ENCODE results near the gene RAD51B.

Gene RAD51B

GRCh38 chr14:68124979-68125731 is 305.6 kb downstream of the RAD51B start:
- DNase-seq: no peak

DNA sequence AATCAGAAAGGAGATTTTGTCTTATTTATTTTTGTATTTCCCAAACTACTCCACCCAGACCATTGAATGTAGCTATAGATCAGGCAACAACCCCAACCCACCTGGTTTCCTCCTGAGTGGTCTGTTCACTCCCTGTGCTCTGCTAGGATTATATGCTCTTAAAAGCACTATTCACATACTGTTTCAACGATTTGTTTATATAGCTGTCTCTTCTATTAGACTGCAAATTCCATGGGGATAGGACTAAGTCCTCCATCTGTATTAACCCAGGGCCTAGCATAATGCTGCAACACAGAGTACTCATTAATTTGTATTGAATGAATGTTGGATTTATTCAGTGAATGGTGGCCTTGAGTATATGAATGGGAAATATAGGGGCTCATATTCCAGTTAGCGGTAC is 307.6 kb downstream of the RAD51B start:
- no peak for DNase-seq

DNA sequence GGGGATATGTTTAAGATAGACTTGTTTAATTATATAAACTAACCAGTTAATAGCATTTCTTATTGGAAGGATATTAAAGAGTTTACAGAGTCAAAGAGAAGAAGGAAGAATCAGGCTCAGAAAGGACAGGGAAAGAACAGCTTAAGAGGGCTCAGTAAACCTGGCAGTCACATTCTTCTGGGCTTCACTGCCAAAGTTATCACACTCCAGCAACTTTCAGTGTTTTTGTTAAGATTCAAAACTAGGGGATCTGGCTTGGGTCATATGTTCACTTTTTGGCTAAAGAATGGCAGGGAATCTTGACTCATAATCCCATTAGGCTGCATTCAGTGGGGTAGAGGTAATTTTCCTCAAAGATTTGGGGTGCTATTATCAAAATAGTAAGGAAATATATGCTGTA is 312.3 kb downstream of the RAD51B start:
- DNase-seq: no peak

GRCh38 chr14:68132563-68133121 is 313.1 kb downstream of the RAD51B start:
- DNase-seq: no peak

GRCh38 chr14:68133856-68134255 is 314.3 kb downstream of the RAD51B start:
- no peak for DNase-seq

GRCh38 chr14:68135028-68135427 is 315.4 kb downstream of the RAD51B start:
- no peak for DNase-seq

- no peak for DNase-seq
These were observed 316.0 kb downstream of the RAD51B start for GRCh38 chr14:68135566-68135965.

GRCh38 chr14:68137704-68138619 is 318.4 kb downstream of the RAD51B start:
- DNase-seq: no peak

DNA sequence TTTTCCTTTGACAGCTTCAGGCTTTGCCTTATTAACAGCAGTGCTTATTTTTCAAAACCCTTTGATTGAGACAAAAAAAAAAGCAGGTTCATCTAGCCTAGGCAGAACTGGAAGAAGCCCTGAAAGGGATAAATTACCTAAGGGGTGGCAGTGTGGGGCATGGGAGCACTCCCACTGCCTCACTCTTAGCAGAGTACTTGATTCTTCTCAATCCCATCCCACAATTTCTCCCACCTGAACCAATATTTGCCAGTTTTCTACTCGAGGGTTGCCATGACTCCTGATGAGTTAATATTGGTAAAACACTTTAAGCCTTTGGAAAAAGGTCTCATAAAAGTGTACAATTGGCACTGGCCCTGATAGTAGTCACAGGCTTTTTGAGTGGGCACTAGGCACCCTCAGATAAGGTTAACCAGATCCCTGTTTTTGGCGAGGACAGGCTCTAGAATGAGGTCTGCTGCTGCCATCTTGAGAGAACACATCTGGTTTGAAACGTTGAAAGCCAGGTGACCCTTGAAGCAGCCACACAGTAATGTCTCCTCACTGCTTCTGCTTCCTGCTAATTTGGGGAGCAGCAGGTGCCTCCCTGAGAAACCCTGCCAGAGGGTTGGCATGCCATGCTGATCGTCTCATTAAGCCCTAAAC is 320.0 kb downstream of the RAD51B start:
- no peak for DNase-seq

DNA sequence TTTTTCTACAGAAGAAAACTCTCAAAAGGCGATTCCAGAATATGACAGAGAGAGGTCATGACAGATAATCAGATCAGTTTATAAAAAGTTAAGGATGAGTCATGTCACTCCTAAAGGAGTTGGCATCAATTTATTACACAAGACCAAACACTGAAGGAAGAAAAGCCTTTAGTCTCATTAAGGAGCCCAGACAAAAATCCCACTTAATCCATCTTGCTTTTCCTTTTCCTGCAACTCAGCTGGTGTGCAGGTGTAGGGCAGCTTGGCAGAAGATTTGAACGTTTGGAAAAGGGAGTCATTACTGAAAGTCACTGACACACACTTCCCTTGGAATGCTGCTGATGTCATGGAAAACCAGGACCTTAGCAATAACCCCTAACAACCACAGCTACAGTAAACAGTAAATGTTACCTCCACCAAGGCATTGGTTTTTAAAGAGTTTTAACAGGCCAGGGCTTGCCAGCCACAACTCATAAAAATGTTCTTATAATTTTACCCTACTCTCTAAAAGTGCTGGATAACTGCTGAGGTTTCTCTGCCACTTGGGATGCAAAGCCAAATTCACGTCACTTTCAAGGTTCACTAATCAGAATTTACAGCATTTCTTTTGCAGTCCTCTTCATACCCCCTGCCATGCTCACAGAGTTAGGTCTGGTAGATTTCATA is 320.6 kb downstream of the RAD51B start:
- DNase-seq: no peak

- no peak for DNase-seq
These were observed 321.2 kb downstream of the RAD51B start for GRCh38 chr14:68140806-68141205.

DNA sequence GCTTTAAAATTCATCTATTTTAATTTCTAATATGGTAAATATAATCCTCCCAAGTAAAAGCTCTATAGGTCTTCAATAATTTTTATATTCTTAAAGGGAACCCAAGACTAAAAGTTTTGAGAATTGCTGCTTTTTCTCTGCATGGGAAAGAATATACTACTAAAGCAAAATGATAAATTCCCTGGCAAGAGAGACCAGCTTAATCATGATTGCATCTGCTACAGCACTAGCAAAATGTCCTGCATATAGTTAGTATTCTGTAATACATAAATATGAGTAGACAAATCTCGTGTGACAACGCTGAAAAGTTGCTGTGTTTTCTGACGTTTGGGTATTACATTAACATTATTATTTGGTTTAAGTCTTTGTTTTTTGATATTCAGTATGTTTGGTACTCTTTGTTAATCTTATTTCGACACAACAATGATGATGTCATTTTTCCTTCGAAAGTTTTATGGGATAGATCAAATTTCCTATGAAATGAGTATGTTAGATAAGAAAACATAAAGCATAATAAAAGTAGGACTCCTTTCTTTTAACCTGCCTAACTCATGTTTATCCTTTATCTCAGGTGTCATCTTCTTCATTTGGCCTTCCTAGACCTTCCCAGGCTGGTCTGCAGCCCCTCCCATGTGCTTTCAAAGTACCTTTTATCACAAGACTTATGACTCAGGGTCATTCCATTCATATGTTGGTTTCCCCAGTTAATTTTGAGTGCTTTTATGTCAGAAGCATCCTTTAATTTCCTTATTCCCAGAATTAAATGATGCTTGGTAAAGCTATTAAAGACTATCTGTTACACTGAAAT is 321.9 kb downstream of the RAD51B start:
- no peak for DNase-seq

- no peak for DNase-seq
These were observed 323.8 kb downstream of the RAD51B start for GRCh38 chr14:68143341-68143841.

DNA sequence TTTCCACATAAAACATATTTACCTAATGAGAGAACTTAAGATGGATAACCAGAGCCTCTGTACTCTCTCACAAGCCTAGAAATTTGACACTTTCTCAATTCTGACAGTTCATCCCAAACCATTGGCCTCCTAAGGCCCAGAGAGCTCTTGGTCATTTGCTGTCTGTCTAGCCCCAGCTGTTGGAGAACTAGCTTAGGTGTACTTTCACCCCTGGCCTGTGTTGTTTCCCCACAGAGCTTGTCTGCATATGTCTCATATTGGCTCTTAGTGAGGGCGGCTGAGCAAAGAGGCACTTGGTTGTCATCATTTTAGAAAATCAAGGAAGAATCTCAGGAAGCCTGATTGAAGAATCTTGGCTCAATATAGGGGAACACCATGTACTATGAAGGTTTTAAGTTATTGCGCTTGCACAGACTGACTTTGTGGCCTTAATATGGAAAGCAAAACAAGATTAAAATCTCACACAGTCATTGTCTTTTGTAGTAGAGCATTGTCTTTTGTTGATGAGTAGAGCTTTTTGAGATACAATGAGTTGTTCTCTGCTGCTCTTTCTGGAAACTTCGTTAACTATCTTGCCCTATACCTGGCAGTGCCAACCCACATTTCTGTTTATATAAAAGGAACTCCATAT is 324.6 kb downstream of the RAD51B start:
- DNase-seq: no peak

- no peak for DNase-seq
These were observed 325.5 kb downstream of the RAD51B start for GRCh38 chr14:68145036-68145435.

- DNase-seq: no peak
These were observed 326.0 kb downstream of the RAD51B start for GRCh38 chr14:68145539-68145938.

DNA sequence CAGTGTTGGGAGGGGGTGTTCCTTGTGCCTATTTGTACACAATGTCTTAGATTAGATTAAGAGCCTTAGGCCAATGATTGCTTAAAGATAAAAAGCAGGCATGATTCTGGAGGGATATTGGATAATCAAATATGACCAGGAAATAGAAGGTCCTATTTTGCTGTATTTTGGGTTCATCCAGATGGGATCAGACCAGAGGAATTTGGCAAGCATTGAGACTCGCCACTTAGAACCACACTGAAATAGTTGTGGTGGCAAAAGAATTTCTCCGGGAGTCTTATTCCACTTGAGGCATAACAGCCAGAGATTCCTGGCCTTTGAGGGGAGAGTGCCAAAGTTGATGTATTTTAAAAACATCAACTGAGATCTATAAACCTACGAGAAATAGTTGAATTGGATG is 327.2 kb downstream of the RAD51B start:
- DNase-seq: no peak

DNA sequence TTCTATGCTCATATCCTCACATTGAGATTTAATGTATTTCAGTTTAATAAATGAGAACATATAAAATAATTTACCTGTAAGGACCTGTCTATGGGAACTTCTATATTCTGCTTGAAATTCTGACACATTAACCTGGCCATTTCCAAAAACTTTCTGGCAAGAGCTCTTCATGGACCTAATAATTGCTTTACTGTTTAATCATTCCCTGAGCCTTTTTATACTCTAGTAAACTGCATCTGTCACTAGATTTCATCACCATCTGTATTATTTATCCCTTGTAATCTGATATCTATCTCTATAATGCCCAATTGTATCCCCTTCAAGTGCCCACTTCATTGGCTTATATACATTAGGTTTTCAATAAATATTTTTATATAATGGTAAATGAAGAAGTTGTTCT is 327.7 kb downstream of the RAD51B start:
- DNase-seq: no peak

GRCh38 chr14:68148276-68148675 is 328.7 kb downstream of the RAD51B start:
- no peak for DNase-seq

DNA sequence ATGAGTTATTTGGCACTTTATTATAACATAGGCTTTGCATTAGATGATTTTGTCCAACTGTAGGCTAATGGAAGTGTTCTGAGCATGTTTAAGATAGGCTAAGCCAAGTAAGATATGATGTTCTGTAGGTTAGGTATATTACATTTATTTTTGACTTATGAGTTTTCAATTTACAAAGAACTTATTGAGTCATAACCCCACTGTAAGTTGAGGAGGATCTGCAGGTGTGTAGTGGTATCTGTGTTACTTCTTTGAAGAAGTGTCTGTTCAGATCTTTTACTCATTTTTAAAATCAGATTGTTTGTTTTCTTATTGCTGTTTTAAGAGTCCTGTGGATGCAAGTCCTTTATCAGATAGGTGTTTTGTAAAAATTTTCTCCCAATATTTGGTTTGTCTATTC is 329.2 kb downstream of the RAD51B start:
- DNase-seq: no peak

- no peak for DNase-seq
These were observed 333.7 kb downstream of the RAD51B start for GRCh38 chr14:68153275-68153674.

Data from MV-4-11 (cell line).